WERI-Rb-1 (cell line): Measurements from ENCODE around the gene MCTS1.
A peak's percentile ranks its signal among the peaks of the same experiment; 100 is the strongest.

Experiments used
- DNase-seq: peaks from one replicate; pipeline ENCODE4 v3.0.0-alpha.2; 2020
- H3K27ac ChIP-seq: fragments of 250-450 bp; sonication (Bioruptor Pico); 2 replicates; pipeline ENCODE4 v1.5.1; 2020; ENCODE audit warnings: mild to moderate bottlenecking, moderate library complexity
- H3K27me3 ChIP-seq: fragments of 250-450 bp; sonication (Bioruptor Pico); 2 replicates; pipeline ENCODE4 v1.5.1; 2021; ENCODE audit warnings: mild to moderate bottlenecking, low read depth, moderate library complexity; ENCODE audit not compliant: insufficient read depth, severe bottlenecking
- H3K36me3 ChIP-seq: fragments of 250-450 bp; sonication (Bioruptor Pico); 2 replicates; pipeline ENCODE4 v1.5.1; 2020; ENCODE audit warnings: mild to moderate bottlenecking, moderate library complexity
- H3K4me3 ChIP-seq: 2 replicates; pipeline ENCODE4 v1.5.1; 2011; ENCODE audit warnings: low read depth, mild to moderate bottlenecking, control low read depth, low read length
- H3K9me3 ChIP-seq: fragments of 250-450 bp; sonication (Bioruptor Pico); 2 replicates; pipeline ENCODE4 v1.5.1; 2021; ENCODE audit warnings: mild to moderate bottlenecking, moderate library complexity; ENCODE audit not compliant: severe bottlenecking
- TF ChIP-seq, protein P1 (sequence below): IDR thresholded peaks from 2 replicates; pipeline ENCODE4 v1.5.1; 2011; ENCODE audit warnings: low read depth, mild to moderate bottlenecking, control low read depth, inconsistent platforms, low read length

Gene MCTS1

DNA sequence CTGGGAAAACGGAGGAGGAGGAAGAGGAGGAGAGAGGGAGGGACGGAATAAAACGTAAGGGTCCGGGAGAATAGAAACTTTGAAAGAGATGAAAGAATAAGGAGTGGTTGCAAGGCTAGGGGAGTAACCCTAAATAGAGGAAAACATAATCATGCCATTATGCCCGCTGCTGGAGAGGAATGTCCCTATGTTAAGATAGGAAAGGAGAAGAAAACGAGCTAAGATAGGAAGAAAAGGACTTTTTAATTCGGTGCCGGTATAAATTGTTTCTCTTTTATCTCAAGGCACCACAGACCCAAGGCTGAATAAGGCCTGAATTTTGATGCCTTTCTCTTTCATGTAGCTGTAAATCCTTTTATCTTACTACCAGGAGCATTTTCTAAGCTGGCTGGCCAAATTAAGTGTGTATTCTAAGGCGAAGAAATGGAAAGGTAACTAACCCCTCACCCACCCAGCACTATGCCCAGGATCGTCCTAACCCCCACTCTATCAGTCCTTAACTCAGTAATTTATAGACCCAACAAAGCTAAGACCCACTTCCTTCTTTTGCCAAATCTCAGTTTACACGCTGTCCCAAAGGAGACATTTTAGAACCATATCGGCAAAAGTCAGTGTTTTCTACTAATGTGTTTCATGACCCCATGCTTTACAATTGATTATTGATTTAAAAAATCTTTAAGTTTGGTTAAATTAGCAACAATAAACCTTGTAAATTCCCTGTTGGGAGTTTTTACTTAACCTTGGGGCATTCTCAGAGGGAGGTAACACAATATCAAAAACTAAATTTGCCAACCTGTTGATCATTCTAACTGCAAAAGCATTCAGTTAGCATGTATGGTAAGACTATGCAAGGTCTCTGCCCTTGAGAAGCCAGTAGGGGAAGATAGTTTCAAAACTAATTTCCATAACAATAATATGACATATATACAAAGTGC is 42.0 kb upstream of the MCTS1 start:
- TF ChIP-seq, protein P1, sequence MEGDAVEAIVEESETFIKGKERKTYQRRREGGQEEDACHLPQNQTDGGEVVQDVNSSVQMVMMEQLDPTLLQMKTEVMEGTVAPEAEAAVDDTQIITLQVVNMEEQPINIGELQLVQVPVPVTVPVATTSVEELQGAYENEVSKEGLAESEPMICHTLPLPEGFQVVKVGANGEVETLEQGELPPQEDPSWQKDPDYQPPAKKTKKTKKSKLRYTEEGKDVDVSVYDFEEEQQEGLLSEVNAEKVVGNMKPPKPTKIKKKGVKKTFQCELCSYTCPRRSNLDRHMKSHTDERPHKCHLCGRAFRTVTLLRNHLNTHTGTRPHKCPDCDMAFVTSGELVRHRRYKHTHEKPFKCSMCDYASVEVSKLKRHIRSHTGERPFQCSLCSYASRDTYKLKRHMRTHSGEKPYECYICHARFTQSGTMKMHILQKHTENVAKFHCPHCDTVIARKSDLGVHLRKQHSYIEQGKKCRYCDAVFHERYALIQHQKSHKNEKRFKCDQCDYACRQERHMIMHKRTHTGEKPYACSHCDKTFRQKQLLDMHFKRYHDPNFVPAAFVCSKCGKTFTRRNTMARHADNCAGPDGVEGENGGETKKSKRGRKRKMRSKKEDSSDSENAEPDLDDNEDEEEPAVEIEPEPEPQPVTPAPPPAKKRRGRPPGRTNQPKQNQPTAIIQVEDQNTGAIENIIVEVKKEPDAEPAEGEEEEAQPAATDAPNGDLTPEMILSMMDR: no peak
- DNase-seq: no peak
- H3K9me3 ChIP-seq: no peaks in the 10 kb centered on the region
- peaks cover 5% of the 10 kb centered on the region; the same call in 1 of the 2 replicates for H3K36me3 ChIP-seq
- no peaks in the 10 kb centered on the region for H3K27me3 ChIP-seq
- H3K4me3 ChIP-seq: peak overlapping the region; percentile 75
- peak overlapping the region; percentile 99 for H3K27ac ChIP-seq

DNA sequence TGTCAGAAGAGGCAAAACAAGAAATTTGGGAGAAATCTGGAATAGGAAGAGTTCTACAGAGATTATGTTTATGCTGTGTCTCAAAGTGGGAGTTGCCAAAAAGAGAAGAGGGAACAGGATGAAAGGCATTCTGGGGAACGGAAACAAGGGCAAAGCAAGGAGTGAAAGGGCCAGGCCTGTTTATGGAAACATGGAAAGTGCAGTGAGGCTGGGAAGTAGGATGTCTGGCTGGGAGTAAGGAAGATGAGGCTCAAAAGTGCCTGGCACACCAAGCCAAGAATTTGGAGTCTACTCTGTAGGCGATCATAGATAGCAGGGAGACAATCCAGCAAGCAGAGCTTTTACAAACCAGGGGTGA is 41.4 kb upstream of the MCTS1 start:
- TF ChIP-seq, protein P1: no peak
- Histone ChIP-seq H3K27me3 (no peaks in the 10 kb centered on the region), H3K27ac (no peak overlapping the region), H3K4me3 (no peak overlapping the region), H3K9me3 (no peaks in the 10 kb centered on the region), H3K36me3 (peaks cover under 1% of the 10 kb centered on the region; the same call in 1 of the 2 replicates)
- DNase-seq: no peak

DNA sequence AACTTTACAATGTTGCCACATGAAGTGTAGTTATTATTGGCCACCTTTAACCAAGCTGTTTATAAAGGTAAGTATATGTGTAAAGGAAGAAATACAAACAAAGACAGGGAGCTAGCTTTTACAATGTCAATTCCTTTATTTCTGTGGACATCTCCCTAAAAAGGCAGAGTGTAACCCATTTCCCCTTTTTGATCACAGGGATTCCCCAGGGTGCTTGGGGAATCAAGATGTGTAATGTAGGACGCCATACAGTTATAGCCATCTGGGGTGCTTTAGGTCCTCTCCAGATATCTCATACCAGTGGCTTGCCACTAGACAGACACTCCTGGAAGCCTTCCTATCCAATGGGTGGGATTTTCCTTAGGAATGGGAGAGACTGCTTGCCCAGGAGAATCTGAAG is 39.0 kb upstream of the MCTS1 start:
- TF ChIP-seq, protein P1: no peak

GRCh38 chrX:120566817-120567216 is 37.1 kb upstream of the MCTS1 start:
- TF ChIP-seq, protein P1: no peak
- H3K27ac ChIP-seq: no peak overlapping the region
- H3K27me3 ChIP-seq: no peaks in the 10 kb centered on the region
- DNase-seq: no peak
- no peak overlapping the region for H3K4me3 ChIP-seq
- H3K36me3 ChIP-seq: no peaks in the 10 kb centered on the region
- H3K9me3 ChIP-seq: no peaks in the 10 kb centered on the region

More for the DNA sequence above, 39.0 kb upstream of the MCTS1 start:
- no peak overlapping the region for H3K4me3 ChIP-seq
- no peak overlapping the region for H3K27ac ChIP-seq
- no peaks in the 10 kb centered on the region for H3K27me3 ChIP-seq
- H3K9me3 ChIP-seq: no peaks in the 10 kb centered on the region
- no peaks in the 10 kb centered on the region for H3K36me3 ChIP-seq
- no peak for DNase-seq

GRCh38 chrX:120568035-120568434 is 35.9 kb upstream of the MCTS1 start:
- TF ChIP-seq, protein P1: no peak
- Histone ChIP-seq H3K27ac (no peak overlapping the region), H3K36me3 (no peaks in the 10 kb centered on the region), H3K9me3 (no peaks in the 10 kb centered on the region), H3K27me3 (no peaks in the 10 kb centered on the region), H3K4me3 (no peak overlapping the region)
- no peak for DNase-seq
